ENCODE data around the gene MARCKS. TPM values are rescaled to one million over a fixed set of nuclear protein-coding genes. Genes with fewer than 3 reads are reported as not detected.

The MARCKS gene
- total and polyA plus RNA-seq, 2 of the 13 experiments (the other 11 are each of a cell fraction or from before 2014, with no cell fraction given), result 30.5 to 39.5 TPM

DNA sequence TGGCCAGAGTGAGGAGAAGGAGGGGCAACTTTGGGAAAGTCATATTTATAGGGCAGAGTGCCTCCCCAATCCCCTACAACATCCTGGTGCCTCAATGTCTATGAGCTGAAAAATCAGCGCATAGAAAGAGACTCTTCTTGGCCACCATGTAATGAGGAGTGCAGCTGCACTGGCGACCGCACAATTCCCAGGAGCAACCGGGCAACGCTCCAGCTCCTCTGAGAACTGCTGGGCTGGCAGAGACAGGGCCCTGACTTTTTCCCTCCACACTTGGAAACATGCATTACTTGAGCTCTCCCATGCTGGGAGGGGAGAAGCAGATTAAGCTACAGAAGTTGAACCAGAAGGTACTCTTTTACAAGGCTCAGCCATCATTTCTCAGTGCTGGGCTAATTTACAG lies 31.4 kb upstream of the MARCKS start:
- 86% methylated on average over 5 of the region's 5 CpGs for WGBS (ENCODE audit: low lambda C conversion rate)
- no peak overlapping the region for H3K9ac ChIP-seq (ENCODE audit: insufficient read depth, low read depth, low read length)
- no peaks in the 10 kb centered on the region for H3K4me1 ChIP-seq (ENCODE audit: insufficient read depth, low read length)
- no peak overlapping the region for H3K27ac ChIP-seq (ENCODE audit: extremely low read length, insufficient read depth, low read length)
- H3K9me3 ChIP-seq (ENCODE audit: low read length), result no peaks in the 10 kb centered on the region
- intact Hi-C loops (cut with micrococcal nuclease; ENCODE audit: unreplicated experiment) (no loop called here), in situ Hi-C loops (cut with HindIII; ENCODE audit: extremely low pct_ligation_motif_present, low pct_unique_long_range_greater_than_20kb) (no loop called here)
- DNase-seq (ENCODE audit: low spot score) (no peak), FAIRE-seq (no peak), ATAC-seq (no peak)
- ChIA-PET POLR2A (no interaction called here), CTCF (ENCODE audit: low intra/inter-chr PET ratio, low total read pairs) (no interaction called here)
- TF ChIP-seq ZNF766 (CRISPR knock-in tag; IDR thresholded peaks at IDR 0.05; ENCODE audit: borderline replicate concordance) (no peak), GATAD1 (CRISPR knock-in tag; IDR thresholded peaks at IDR 0.05) (no peak), ETV6 (CRISPR knock-in tag; conservative IDR thresholded peaks at IDR 0.05) (no peak), YEATS2 (CRISPR knock-in tag; IDR thresholded peaks at IDR 0.05; ENCODE audit: borderline replicate concordance) (no peak), MAFK (conservative IDR thresholded peaks at IDR 0.05 in 1 of 2, IDR thresholded peaks at IDR 0.05 in 1 of 2; ENCODE audit: low read length in 2 of 2) (no peak), SMC3 (IDR thresholded peaks at IDR 0.05; ENCODE audit: low read length) (no peak), ZNF768 (CRISPR knock-in tag; IDR thresholded peaks at IDR 0.05) (no peak)
- TF ChIP-seq, protein P1, sequence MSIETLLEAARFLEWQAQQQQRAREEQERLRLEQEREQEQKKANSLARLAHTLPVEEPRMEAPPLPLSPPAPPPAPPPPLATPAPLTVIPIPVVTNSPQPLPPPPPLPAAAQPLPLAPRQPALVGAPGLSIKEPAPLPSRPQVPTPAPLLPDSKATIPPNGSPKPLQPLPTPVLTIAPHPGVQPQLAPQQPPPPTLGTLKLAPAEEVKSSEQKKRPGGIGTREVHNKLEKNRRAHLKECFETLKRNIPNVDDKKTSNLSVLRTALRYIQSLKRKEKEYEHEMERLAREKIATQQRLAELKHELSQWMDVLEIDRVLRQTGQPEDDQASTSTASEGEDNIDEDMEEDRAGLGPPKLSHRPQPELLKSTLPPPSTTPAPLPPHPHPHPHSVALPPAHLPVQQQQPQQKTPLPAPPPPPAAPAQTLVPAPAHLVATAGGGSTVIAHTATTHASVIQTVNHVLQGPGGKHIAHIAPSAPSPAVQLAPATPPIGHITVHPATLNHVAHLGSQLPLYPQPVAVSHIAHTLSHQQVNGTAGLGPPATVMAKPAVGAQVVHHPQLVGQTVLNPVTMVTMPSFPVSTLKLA (IDR thresholded peaks at IDR 0.05), result no peak
- TF ChIP-seq, protein P2, sequence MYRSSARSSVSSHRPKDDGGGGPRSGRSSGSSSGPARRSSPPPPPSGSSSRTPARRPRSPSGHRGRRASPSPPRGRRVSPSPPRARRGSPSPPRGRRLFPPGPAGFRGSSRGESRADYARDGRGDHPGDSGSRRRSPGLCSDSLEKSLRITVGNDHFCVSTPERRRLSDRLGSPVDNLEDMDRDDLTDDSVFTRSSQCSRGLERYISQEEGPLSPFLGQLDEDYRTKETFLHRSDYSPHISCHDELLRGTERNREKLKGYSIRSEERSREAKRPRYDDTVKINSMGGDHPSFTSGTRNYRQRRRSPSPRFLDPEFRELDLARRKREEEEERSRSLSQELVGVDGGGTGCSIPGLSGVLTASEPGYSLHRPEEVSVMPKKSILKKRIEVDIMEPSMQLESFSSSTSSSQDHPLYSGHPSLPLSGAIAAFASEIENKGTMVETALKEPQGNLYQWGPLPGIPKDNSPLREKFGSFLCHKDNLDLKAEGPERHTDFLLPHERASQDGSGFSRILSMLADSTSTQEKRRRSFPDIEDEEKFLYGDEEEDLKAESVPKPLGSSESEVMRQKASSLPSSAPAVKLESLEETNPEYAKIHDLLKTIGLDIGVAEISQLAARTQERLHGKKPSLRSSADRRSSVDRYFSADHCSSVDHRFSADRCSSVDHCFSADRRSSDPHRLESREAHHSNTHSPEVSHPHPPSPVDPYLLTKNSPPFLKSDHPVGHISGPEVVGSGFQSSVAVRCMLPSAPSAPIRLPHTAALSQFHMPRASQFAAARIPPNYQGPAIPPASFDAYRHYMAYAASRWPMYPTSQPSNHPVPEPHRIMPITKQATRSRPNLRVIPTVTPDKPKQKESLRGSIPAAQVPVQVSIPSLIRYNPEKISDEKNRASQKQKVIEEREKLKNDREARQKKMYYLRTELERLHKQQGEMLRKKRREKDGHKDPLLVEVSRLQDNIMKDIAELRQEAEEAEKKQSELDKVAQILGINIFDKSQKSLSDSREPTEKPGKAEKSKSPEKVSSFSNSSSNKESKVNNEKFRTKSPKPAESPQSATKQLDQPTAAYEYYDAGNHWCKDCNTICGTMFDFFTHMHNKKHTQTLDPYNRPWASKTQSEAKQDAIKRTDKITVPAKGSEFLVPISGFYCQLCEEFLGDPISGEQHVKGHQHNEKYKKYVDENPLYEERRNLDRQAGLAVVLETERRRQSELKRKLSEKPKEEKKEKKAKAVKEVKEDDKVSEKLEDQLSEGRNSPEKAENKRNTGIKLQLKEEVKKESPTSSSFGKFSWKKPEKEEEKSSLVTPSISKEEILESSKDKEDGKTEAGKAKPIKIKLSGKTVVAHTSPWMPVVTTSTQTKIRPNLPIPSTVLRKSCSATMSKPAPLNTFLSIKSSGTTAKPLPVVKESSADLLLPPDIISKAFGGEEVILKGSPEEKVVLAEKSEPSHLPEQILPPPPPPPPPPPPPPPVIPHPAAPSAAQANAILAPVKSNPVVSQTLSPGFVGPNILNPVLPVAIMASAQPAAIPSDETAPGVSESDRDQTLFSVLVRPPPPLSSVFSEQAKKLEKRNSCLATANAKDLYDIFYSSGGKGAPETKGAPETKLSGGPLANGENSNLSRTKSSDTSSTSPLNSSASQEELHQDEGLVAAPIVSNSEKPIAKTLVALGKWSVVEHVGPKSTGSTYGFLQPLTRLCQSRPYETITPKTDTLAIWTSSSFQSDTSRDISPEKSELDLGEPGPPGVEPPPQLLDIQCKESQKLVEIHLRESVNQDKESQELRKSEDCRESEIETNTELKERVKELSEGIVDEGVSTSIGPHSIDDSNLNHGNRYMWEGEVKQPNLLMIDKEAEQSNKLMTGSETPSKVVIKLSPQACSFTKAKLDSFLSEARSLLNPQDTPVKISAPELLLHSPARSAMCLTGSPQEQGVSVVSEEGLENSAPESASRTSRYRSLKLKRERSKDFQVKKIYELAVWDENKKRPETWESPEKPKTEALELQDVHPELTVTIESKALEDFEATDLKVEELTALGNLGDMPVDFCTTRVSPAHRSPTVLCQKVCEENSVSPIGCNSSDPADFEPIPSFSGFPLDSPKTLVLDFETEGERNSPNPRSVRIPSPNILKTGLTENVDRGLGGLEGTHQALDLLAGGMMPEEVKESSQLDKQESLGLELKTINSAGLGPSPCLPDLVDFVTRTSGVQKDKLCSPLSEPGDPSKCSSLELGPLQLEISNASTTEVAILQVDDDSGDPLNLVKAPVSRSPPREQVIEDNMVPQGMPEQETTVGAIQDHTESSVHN (CRISPR knock-in tag; IDR thresholded peaks at IDR 0.05), result no peak
- TF ChIP-seq, protein P3, sequence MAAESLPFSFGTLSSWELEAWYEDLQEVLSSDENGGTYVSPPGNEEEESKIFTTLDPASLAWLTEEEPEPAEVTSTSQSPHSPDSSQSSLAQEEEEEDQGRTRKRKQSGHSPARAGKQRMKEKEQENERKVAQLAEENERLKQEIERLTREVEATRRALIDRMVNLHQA (CRISPR knock-in tag; IDR thresholded peaks at IDR 0.05), result no peak
- TF ChIP-seq, protein P4, sequence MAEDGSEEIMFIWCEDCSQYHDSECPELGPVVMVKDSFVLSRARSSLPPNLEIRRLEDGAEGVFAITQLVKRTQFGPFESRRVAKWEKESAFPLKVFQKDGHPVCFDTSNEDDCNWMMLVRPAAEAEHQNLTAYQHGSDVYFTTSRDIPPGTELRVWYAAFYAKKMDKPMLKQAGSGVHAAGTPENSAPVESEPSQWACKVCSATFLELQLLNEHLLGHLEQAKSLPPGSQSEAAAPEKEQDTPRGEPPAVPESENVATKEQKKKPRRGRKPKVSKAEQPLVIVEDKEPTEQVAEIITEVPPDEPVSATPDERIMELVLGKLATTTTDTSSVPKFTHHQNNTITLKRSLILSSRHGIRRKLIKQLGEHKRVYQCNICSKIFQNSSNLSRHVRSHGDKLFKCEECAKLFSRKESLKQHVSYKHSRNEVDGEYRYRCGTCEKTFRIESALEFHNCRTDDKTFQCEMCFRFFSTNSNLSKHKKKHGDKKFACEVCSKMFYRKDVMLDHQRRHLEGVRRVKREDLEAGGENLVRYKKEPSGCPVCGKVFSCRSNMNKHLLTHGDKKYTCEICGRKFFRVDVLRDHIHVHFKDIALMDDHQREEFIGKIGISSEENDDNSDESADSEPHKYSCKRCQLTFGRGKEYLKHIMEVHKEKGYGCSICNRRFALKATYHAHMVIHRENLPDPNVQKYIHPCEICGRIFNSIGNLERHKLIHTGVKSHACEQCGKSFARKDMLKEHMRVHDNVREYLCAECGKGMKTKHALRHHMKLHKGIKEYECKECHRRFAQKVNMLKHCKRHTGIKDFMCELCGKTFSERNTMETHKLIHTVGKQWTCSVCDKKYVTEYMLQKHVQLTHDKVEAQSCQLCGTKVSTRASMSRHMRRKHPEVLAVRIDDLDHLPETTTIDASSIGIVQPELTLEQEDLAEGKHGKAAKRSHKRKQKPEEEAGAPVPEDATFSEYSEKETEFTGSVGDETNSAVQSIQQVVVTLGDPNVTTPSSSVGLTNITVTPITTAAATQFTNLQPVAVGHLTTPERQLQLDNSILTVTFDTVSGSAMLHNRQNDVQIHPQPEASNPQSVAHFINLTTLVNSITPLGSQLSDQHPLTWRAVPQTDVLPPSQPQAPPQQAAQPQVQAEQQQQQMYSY (CRISPR knock-in tag; IDR thresholded peaks at IDR 0.05), result no peak
- no peaks in the 10 kb centered on the region for H3K27me3 ChIP-seq (ENCODE audit: control insufficient read depth in 1 of 2, insufficient read depth in 2 of 2, low read length in 2 of 2)
- H3K4me2 ChIP-seq (ENCODE audit: low read depth, low read length), result no peak overlapping the region
- no TSS peak for BruUV-seq (replicated peaks)
- H4K20me1 ChIP-seq (ENCODE audit: insufficient read depth, low read length), result no peaks in the 10 kb centered on the region
- H3K36me3 ChIP-seq (replicated peaks in 1 of 2; ENCODE audit: control insufficient read depth in 1 of 2, insufficient read depth in 2 of 2, low read length in 2 of 2), result no peaks in the 10 kb centered on the region
- no peak overlapping the region for H3K4me3 ChIP-seq (replicated peaks in 1 of 3; ENCODE audit: insufficient read depth in 1 of 3, low read depth in 2 of 3, low read length in 3 of 3)
- H3K79me2 ChIP-seq (ENCODE audit: insufficient read depth, low read length), result no peaks in the 10 kb centered on the region
- no peak overlapping the region for H2AFZ ChIP-seq (ENCODE audit: low read length)
